Kidney capillary endothelial cell (primary cell): ENCODE results near the gene RNF144B.

ENCODE experiments used
- DNase-seq: peaks from one replicate; pipeline ENCODE4 v3.0.0-alpha.2; 2018; ENCODE audit warnings: low spot score

Gene RNF144B

DNA sequence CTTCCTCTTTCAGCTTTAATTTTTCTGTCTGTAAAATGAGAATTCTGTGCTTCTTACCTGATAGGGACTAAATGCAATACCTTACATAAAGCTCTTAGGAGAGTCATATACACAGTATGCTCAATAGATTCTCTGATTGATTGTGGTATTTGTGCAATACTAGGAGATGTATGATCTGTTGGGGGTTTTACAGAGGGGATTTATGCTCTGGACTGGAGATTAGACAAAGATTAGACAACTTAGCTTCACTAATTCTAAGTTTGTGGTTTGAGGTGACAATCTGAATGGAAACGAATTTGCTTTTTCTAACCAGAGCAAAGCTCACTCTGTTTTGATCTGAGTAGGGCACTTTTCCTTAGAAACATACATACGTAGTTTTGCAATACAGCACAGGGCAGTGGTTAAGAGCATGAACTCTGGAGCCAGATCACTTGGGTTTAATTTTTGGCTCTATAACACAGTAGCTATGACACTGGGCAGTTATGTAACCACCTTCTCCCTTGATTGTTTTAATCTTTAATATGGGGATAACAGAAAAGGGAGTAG, 126.2 kb downstream of the RNF144B start:
- DNase-seq: no peak

DNA sequence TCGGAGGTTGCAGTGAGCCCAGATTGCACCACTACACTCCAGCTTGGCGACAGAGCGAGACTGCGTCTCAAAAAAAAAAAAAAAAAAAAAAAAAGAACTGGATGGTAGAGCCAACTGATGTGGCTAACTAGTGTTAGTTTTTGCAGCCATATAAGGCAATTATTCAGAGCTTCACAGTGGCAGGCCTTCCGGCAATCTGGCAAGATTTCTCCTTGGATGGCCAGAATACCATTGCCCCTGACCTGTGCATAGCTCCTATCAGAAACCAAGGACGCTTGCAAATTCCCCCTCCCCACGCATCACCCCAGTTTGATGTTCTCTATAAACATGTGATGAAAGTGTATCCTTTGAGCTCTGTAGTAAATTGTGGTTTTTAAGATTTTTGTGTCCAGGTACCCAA, 127.0 kb downstream of the RNF144B start:
- no peak for DNase-seq

DNA sequence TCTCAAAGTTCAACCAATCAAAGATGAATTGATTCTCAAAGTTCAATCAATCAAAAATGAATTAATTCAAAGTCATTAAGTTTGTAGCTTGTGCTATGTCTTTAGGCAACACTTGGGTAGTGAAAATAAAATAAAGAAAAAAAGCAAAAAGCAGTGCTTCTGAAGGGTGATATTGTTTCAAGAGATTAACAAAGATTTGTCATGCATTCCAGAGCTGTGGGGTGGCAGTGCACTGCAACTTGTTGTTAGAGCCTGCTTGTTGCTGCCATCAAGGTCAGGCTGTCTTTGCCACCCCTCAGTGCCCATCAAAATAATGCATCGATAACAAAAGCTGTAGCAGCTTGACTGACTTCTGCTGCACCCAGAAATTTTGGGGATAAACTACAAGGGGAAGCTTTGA, 128.6 kb downstream of the RNF144B start:
- DNase-seq: no peak
